GM12878 (cell line): ENCODE measurements around the gene MMP19. TPM values are rescaled to one million over a fixed set of nuclear protein-coding genes. Genes with fewer than 3 reads are reported as not detected.

Source experiments
- CUX1 ChIP-seq: IDR thresholded peaks from 2 replicates; pipeline ENCODE4 v1.6.1; 2012; ENCODE audit warnings: improper control_type of control experiment, low read depth, low read length; ENCODE audit not compliant: insufficient replicate concordance
- E2F4 ChIP-seq: IDR thresholded peaks from 2 replicates; pipeline ENCODE4 v1.6.1; 2012; ENCODE audit warnings: low read depth, low read length, improper control_type of control experiment
- E2F8 ChIP-seq: fragments of 450-650 bp; IDR thresholded peaks from 2 replicates; pipeline ENCODE4 v1.6.1; 2018; ENCODE audit warnings: mild to moderate bottlenecking, low read depth, moderate library complexity; ENCODE audit not compliant: partially characterized antibody
- POLR2A ChIP-seq: IDR thresholded peaks from 2 replicates; pipeline ENCODE4 v1.6.1; 2011; ENCODE audit warnings: low read depth, mild to moderate bottlenecking, low read length
- polyA plus RNA-seq, 11 experiments: library from polyadenylated mRNA; depleted of rRNA in 4 of 11; unstranded in 6 of 11; stranded (reverse) in 5 of 11; fragments of >200 nt; fragmentation: Nextera tagmentation in 4 of 11; fragmentation: Illumina TruSeq in 1 of 11; extraction: Ambion mirVana in 4 of 11; extraction: Trizol in 1 of 11; gene quantifications; 1 replicate in 1 of 11; 2 replicates in 10 of 11; pipeline versions ENCODE4 v1.2.1 to v1.2.3, GENCODE V29; 2011 to 2016; ENCODE audit warnings: inconsistent platforms in 2 of 11, missing spikeins in 2 of 11, low read depth in 1 of 11
- total RNA-seq, 4 experiments: library from RNA; depleted of rRNA in 3 of 4; stranded (reverse); fragments of >200 nt in 3 of 4; fragmentation: Illumina TruSeq in 1 of 4; extraction: Trizol in 1 of 4; gene quantifications; 2 replicates each; pipeline versions ENCODE4 v1.2.1 to v1.2.3, GENCODE V29; 2013 to 2021
- TF ChIP-seq, protein P1 (sequence below): IDR thresholded peaks from 2 replicates; pipeline ENCODE4 v1.6.1; 2011; ENCODE audit warnings: borderline replicate concordance, low read depth, mild to moderate bottlenecking, moderate library complexity, low read length; ENCODE audit not compliant: insufficient read depth, poor library complexity, severe bottlenecking

MMP19 gene
- total and polyA plus RNA-seq, 10 of the 15 experiments (the other 5 are each of a cell fraction or from before 2014, with no cell fraction given): 0.03 to 0.04 (median 0.04) TPM; not detected in 7

GRCh38 chr12:55875704-55876467, 33.1 kb upstream of the MMP19 start (continued):
- TF ChIP-seq, protein P1, sequence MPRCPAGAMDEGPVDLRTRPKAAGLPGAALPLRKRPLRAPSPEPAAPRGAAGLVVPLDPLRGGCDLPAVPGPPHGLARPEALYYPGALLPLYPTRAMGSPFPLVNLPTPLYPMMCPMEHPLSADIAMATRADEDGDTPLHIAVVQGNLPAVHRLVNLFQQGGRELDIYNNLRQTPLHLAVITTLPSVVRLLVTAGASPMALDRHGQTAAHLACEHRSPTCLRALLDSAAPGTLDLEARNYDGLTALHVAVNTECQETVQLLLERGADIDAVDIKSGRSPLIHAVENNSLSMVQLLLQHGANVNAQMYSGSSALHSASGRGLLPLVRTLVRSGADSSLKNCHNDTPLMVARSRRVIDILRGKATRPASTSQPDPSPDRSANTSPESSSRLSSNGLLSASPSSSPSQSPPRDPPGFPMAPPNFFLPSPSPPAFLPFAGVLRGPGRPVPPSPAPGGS: no peak
- no peak for TF ChIP-seq E2F8
- TF ChIP-seq POLR2A: no peak
- no peak for TF ChIP-seq CUX1
- TF ChIP-seq E2F4: no peak
- TF ChIP-seq, all 136 proteins: peak for 0
